HG03064 (cell line): ENCODE results near the gene AMBN.
A peak's percentile ranks its signal among the peaks of the same experiment; 100 is the strongest.

Experiments used
- ATAC-seq: cut with Tn5 transposase; IDR thresholded peaks from one replicate; pipeline ENCODE4 v1.9.1; 2021; ENCODE audit warnings: low read depth; ENCODE audit not compliant: unreplicated experiment

The AMBN gene

GRCh38 chr4:70591955-70592582 is at the start of gene AMBN:
Gene AMBN, plus strand, starts transcription at chr4:70592256. Its CDS starts 103 bp downstream, at chr4:70592359.
- ATAC-seq, result no peak

GRCh38 chr4:70544279-70544868 is 47.7 kb upstream of the AMBN start:
- no peak for ATAC-seq

DNA sequence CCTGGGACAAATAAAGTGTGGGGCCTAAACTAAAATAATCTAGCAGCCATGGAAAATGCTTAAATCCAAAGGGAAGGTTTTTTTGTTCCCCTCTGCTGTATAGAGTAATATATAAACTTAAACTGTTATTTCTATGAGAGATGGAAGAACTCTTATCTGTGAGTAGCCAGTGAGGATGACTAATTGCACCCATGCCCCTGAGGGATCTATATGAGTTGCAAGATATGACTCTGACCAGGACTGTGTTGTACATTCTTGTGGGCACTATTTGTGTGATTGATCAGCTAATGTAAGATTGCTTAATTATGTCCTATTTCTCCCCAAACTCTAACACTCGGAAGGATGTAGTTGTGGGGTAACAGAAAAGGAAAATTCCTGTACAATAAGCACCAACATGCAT is 35.2 kb upstream of the AMBN start:
- no peak for ATAC-seq

GRCh38 chr4:70559211-70559830 is 32.7 kb upstream of the AMBN start:
- no peak for ATAC-seq

GRCh38 chr4:70559924-70560323 is 32.1 kb upstream of the AMBN start:
- ATAC-seq, result no peak

DNA sequence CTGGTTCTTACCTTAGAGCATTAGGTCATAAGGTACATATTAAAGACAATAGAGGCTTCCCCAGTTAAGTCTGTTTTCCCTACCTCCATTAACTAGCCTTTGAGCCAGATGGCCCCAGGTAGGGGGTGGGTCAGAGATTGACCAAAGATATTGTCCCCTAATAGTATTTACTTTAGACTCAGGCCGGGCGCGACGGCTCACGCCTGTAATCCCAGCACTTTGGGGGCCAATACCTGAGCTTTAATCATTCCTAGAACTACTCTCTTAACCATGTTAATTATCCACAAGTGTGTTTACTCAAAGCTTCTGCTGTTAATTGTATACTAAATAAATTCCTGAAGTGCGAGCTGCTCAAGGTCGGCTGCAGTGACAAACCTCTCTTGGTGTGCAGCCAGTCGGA is 28.0 kb upstream of the AMBN start:
- ATAC-seq, result no peak

DNA sequence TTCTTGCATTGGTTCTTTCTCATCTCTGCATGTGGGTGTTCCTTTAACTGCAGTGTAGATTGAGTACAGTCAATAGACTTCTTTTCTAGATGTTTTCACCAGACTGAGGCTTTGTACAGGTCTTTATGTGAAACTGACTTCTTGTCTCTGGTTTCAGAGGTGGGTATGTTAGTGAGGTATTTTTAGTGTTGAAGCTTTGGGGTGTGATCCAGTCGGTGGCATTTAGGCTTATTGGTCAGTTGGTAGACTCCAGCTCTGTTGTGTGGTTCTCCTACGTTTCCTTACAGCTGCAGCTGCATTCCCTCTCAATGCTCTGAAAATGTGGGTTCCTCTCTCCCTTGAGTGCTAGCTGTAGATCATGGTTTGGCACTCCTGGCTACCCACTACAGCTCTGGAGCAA is 21.3 kb upstream of the AMBN start:
- no peak for ATAC-seq

DNA sequence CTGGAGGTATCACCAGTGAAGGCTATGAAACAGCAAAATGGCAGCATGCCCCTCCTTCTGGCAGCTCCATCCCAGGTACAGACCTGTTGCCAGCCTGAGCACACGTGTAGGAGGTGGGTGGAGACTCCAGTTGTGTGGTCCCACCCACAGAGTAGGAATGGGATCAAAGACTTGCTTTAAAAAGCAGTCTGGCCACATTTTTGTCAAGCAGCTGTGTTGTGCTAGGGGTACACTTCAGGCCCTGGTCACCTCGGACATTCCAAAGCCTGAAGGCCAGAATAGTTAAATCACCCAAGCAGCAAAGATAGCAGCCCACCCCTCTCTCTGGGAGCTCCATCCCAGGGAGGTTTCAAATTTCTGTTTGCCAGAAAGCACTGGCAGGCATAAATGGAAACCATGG is 20.3 kb upstream of the AMBN start:
- no peak for ATAC-seq

DNA sequence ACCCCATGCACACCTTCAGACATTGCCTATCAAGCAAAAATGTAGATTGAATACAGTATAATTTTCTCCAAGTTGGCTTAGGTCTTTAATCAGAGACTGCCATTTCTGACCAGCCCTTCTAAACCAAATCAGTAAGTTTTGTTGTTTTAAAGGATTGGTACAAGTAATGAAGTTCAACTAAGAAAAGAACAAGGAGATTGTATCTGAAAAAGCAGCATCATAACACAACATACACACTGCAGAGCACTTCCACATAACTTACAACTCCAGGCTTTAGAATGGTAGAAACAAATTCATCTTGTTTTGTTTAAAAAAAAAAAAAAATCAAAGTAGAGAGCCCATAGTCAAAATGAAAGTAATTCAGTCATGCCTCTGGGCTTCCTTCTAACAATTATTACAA is 16.1 kb upstream of the AMBN start:
- ATAC-seq, result no peak

DNA sequence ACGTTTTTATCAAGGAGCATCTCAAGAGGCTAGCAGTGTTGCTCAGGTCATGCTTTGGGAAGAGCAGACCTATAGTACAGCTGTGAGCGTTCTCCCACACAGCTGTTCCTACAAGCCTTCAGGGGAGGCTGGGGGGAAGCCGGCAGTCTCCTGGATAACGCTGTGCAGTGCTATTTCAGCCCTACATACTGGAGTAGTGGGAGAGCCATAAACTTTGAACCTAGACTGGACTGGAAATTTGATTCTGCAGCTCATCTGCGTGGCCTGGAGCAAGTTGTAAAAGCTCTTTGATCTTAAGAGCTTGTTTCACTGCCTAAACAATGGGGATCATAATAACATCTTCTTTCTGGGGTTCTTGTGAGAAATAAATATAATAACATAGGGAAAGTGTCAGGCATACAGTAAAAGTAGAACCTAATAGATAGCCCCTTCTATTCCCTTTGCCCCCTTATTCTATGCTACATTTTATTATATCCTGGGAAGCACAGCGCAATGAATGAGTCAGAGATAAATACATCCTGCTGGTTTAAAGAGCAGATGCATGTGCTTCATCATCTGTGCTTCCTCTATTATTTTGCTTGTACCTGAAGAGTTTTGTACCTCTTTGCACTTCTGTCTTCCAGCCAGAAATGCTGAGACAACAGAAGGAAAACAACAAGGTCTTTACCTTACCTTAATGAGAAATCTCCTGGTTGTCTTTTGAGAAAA is 14.7 kb upstream of the AMBN start:
- ATAC-seq, result no peak

DNA sequence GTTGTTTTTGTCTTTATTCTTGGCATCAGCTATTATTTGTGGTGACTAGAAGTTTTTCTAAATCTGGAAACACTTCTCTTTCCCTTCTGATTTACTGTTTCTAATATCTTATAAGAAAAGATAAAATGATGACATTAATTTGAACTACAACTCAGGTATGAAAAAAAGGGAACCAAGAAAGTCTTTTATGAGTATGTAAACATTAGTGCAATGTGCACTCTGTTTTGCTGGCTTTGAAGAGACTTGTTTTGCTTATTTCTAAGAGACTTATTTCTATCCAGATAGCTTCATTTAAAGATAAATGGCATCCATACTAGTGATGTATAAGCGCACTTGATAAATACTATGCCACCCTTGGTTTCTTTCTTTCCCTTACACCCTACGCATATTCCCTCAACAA is 10.1 kb upstream of the AMBN start:
- ATAC-seq, result no peak

- ATAC-seq, result no peak
Measured at GRCh38 chr4:70583952-70584834, 7.9 kb upstream of the AMBN start.

DNA sequence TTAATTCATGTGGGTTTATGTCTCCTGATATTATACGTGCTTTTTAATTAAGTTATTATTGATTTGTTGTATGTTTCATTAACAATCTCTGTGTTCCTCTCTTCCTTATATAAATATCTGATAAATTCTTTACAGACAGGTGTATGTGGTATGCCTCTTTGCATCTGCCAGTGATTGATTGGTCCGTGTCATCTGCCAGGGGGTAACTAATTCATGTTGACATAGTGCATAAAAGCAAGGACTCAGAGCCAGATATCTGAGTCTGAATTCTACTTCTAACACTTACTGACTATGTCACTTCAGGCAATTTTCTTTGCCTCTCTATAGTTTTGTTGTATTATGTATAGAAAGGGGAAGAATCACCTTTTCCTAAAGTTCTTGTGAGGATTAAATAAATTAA is 5.2 kb upstream of the AMBN start:
- no peak for ATAC-seq

GRCh38 chr4:70589785-70590184 is 2.3 kb upstream of the AMBN start:
- peak; percentile 86 for ATAC-seq

GRCh38 chr4:70594196-70594595 is 2.1 kb downstream of the AMBN start:
- no peak for ATAC-seq

- ATAC-seq, result no peak
Measured at GRCh38 chr4:70600305-70600704, 8.2 kb downstream of the AMBN start.

GRCh38 chr4:70600977-70601376 is 8.9 kb downstream of the AMBN start:
- no peak for ATAC-seq

DNA sequence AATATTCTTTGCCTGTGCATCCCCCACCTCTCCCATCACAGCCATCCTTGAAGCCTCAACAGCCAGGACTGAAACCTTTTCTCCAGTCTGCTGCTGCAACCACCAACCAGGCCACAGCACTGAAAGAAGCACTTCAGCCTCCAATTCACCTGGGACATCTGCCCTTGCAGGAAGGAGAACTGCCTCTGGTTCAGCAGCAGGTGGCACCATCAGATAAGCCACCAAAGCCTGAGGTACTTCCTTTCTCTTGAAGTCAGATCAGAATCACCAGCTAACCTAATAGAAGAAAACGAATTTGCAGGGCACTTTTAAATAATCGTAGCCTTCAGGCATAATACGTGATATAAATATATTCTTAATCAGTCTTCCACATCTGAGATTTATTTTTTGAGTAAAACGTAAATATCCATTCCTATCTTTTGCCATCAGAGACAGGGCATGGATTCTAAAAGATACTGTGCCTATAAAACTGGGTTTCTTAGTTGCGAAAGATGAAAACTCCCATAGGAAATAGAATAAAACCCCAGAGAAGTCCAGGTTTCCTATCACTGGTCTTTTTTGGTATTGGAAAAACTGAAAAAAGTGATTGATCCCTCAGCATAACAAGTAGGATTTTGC is 9.5 kb downstream of the AMBN start:
- peak; percentile 93 for ATAC-seq

- ATAC-seq, result no peak
Measured at GRCh38 chr4:70603856-70604255, 11.8 kb downstream of the AMBN start.

GRCh38 chr4:70606459-70606858 is 14.4 kb downstream of the AMBN start:
- ATAC-seq, result no peak
